NOMO-1 (cell line): ENCODE results near the gene SFXN5.
A peak's percentile ranks its signal among the peaks of the same experiment; 100 is the strongest.

ENCODE experiments used
- DNase-seq, 2 experiments: peaks; one replicate each; lab custom pipeline; 2025; ENCODE audit not compliant: unreplicated experiment in 2 of 2; lab: John Stamatoyannopoulos, UW

Gene SFXN5

GRCh38 chr2:72927619-72928550 is 143.6 kb downstream of the SFXN5 start:
- DNase-seq: no peak

- peak in 1 of 2 experiments; percentile 12 for DNase-seq
Measured at GRCh38 chr2:72926811-72927465, 144.6 kb downstream of the SFXN5 start.

- DNase-seq: no peak
Measured at GRCh38 chr2:72926368-72926767, 145.1 kb downstream of the SFXN5 start.

- no peak for DNase-seq
Measured at GRCh38 chr2:72925328-72925943, 146.1 kb downstream of the SFXN5 start.

GRCh38 chr2:72924353-72925240 is 146.9 kb downstream of the SFXN5 start:
- no peak for DNase-seq

- DNase-seq: no peak
Measured at GRCh38 chr2:72923833-72924352, 147.6 kb downstream of the SFXN5 start.

GRCh38 chr2:72921853-72922252 is 149.7 kb downstream of the SFXN5 start:
- no peak for DNase-seq

GRCh38 chr2:72921088-72921851 is 150.2 kb downstream of the SFXN5 start:
- DNase-seq: no peak

GRCh38 chr2:72920318-72921087 is 151.0 kb downstream of the SFXN5 start:
- DNase-seq: no peak

GRCh38 chr2:72919414-72920317 is 151.8 kb downstream of the SFXN5 start:
- no peak for DNase-seq

GRCh38 chr2:72917877-72918553 is 153.5 kb downstream of the SFXN5 start:
- DNase-seq: no peak

GRCh38 chr2:72917138-72917876 is 154.2 kb downstream of the SFXN5 start, which contains the start of gene EMX1:
EMX1 (plus strand) TSS chr2:72917519; CDS start chr2:72917853, 334 bp downstream.
- no peak for DNase-seq

- DNase-seq: no peak
Measured at GRCh38 chr2:72916743-72917137, 154.8 kb downstream of the SFXN5 start.

- DNase-seq: peak in 1 of 2 experiments; percentile 15
Measured at GRCh38 chr2:72915907-72916742, 155.4 kb downstream of the SFXN5 start.

- DNase-seq: no peak
Measured at GRCh38 chr2:72915320-72915906, 156.1 kb downstream of the SFXN5 start.
